H1 (cell line): ENCODE results near the gene VAV2. TPM values are rescaled to one million over a fixed set of nuclear protein-coding genes. Genes with fewer than 3 reads are reported as not detected.

Experiments
- CTCF ChIA-PET: fragments of 300-600 bp; sonication (Branson Sonifier 250); formaldehyde crosslinking; loops from one replicate; lab custom pipeline; 2021; ENCODE audit not compliant: partially characterized antibody; lab: Charles Lee
- POLR2A ChIA-PET: fragments of 300-600 bp; sonication (Branson Sonifier 250); formaldehyde crosslinking; loops from one replicate; lab custom pipeline; 2021; ENCODE audit warnings: inconsistent platforms; ENCODE audit not compliant: partially characterized antibody; lab: Charles Lee
- DNase-seq, 2 experiments: peaks; one replicate each; pipeline versions ENCODE4 v3.0.0 to v3.0.0-alpha.2; 2010 to 2022; ENCODE audit warnings: low spot score in 2 of 2, low read depth in 1 of 2, mixed read lengths in 1 of 2
- FAIRE-seq: peaks from 2 replicates; lab custom pipeline; 2011; peaks lifted over from hg19 to GRCh38; lab: Jason Lieb, UNC
- H2AFZ ChIP-seq: 2 replicates; pipeline ENCODE4 v1.8.1; 2012; ENCODE audit warnings: low read length, inconsistent platforms
- H2AK5ac ChIP-seq: 2 replicates; pipeline ENCODE4 v1.6.1; 2013; ENCODE audit warnings: low read depth, low read length
- H2BK120ac ChIP-seq: replicated peaks from 2 replicates; pipeline ENCODE3; 2013; ENCODE audit warnings: low read depth, low read length, inconsistent platforms
- H2BK12ac ChIP-seq: 2 replicates; pipeline ENCODE4 v1.6.1; 2013; ENCODE audit warnings: low read depth, low read length
- H2BK15ac ChIP-seq: 2 replicates; pipeline ENCODE4 v1.6.1; 2013; ENCODE audit warnings: low read length
- H2BK20ac ChIP-seq: 2 replicates; pipeline ENCODE4 v1.6.1; 2013; ENCODE audit warnings: low read length
- H2BK5ac ChIP-seq: 2 replicates; pipeline ENCODE4 v1.6.1; 2013; ENCODE audit warnings: low read depth, low read length
- H3K14ac ChIP-seq: 2 replicates; pipeline ENCODE4 v1.6.1; 2013; ENCODE audit warnings: inconsistent platforms; ENCODE audit not compliant: insufficient read length
- H3K18ac ChIP-seq: 2 replicates; pipeline ENCODE4 v1.6.1; 2013; ENCODE audit warnings: low read length; ENCODE audit errors: extremely low read depth
- H3K23ac ChIP-seq: 2 replicates; pipeline ENCODE4 v1.6.1; 2013; ENCODE audit warnings: inconsistent platforms; ENCODE audit not compliant: insufficient read length
- H3K23me2 ChIP-seq: 2 replicates; pipeline ENCODE4 v1.6.1; 2013; ENCODE audit warnings: low read depth, low read length
- H3K27ac ChIP-seq: 2 replicates; pipeline ENCODE4 v1.6.1; 2011; ENCODE audit warnings: low read depth, low read length, inconsistent platforms
- H3K27me3 ChIP-seq, 4 experiments: replicated peaks in 1 of 4; 1 replicate in 1 of 4; 2 replicates in 3 of 4; pipeline versions ENCODE4 v1.6.1 to v1.8.1; 2011 to 2013; ENCODE audit warnings: low read length in 3 of 4, mild to moderate bottlenecking in 3 of 4, inconsistent platforms in 2 of 4, mixed read lengths in 2 of 4, moderate library complexity in 1 of 4; ENCODE audit not compliant: control insufficient read depth in 3 of 4, insufficient read depth in 3 of 4; ENCODE audit errors: extremely low read depth in 1 of 4
- H3K36me3 ChIP-seq, 4 experiments: 2 replicates each; pipeline versions ENCODE4 v1.6.1 to v1.8.1; 2011 to 2013; ENCODE audit warnings: mild to moderate bottlenecking in 4 of 4, low read length in 3 of 4, moderate library complexity in 2 of 4, control low read depth in 1 of 4, inconsistent platforms in 1 of 4; ENCODE audit not compliant: insufficient read depth in 4 of 4, control insufficient read depth in 2 of 4
- H3K4ac ChIP-seq: replicated peaks from 2 replicates; pipeline ENCODE3; 2013; ENCODE audit warnings: low read length, low read depth, mixed read lengths, inconsistent platforms; ENCODE audit not compliant: insufficient read length
- H3K4me1 ChIP-seq, 4 experiments: replicated peaks in 1 of 4; 1 replicate in 1 of 4; 2 replicates in 3 of 4; pipeline versions ENCODE4 v1.6.1 to v1.8.1; 2011 to 2013; ENCODE audit warnings: low read length in 3 of 4, inconsistent platforms in 2 of 4, mixed read lengths in 1 of 4; ENCODE audit not compliant: insufficient read depth in 4 of 4, control insufficient read depth in 3 of 4
- H3K4me2 ChIP-seq, 2 experiments: 2 replicates each; pipeline versions ENCODE4 v1.6.1 to v1.8.1; 2011 to 2013; ENCODE audit warnings: low read depth in 2 of 2, low read length in 2 of 2, control low read depth in 1 of 2, inconsistent platforms in 1 of 2, mild to moderate bottlenecking in 1 of 2; ENCODE audit not compliant: insufficient read depth in 1 of 2
- H3K4me3 ChIP-seq, 4 experiments: fragments of 200-600, 300-600 bp in 1 of 4; sonication (generic), shearing (Covaris generic), sonication (Bioruptor Twin) in 1 of 4; 2 replicates each; pipeline versions ENCODE4 v1.5.1 to v1.8.1; 2011 to 2016; ENCODE audit warnings: low read length in 4 of 4, low read depth in 3 of 4, control low read depth in 2 of 4, inconsistent platforms in 2 of 4, mild to moderate bottlenecking in 2 of 4, mixed read lengths in 1 of 4, moderate library complexity in 1 of 4; ENCODE audit not compliant: insufficient read depth in 2 of 4; ENCODE audit errors: extremely low read depth in 1 of 4
- H3K56ac ChIP-seq: replicated peaks from 2 replicates; pipeline ENCODE3; 2013; ENCODE audit warnings: low read depth, mild to moderate bottlenecking, mixed read lengths, low read length, inconsistent platforms; ENCODE audit not compliant: insufficient read length
- H3K79me1 ChIP-seq: 2 replicates; pipeline ENCODE4 v1.6.1; 2013; ENCODE audit warnings: low read depth, low read length, control low read depth
- H3K79me2 ChIP-seq, 2 experiments: 2 replicates each; pipeline versions ENCODE4 v1.6.1 to v1.8.1; 2012 to 2013; ENCODE audit warnings: low read length in 2 of 2, mild to moderate bottlenecking in 2 of 2, inconsistent platforms in 1 of 2; ENCODE audit not compliant: insufficient read depth in 2 of 2, control insufficient read depth in 1 of 2
- H3K9ac ChIP-seq, 4 experiments: replicated peaks in 1 of 4; 1 replicate in 1 of 4; 2 replicates in 3 of 4; pipeline versions ENCODE4 v1.6.1 to v1.8.1; 2011 to 2013; ENCODE audit warnings: low read depth in 3 of 4, low read length in 3 of 4, control low read depth in 2 of 4, mild to moderate bottlenecking in 2 of 4, moderate library complexity in 2 of 4, inconsistent platforms in 1 of 4; ENCODE audit errors: extremely low read depth in 1 of 4
- H3K9me3 ChIP-seq, 2 experiments: 2 replicates each; pipeline versions ENCODE4 v1.6.1 to v1.8.1; 2012 to 2013; ENCODE audit warnings: mild to moderate bottlenecking in 2 of 2, moderate library complexity in 2 of 2, control low read depth in 1 of 2, inconsistent platforms in 1 of 2, low read depth in 1 of 2, low read length in 1 of 2, mixed read lengths in 1 of 2; ENCODE audit not compliant: insufficient read depth in 2 of 2
- H4K20me1 ChIP-seq, 2 experiments: replicated peaks in 1 of 2; 2 replicates each; pipeline versions ENCODE3 to v1.8.1; 2011 to 2013; ENCODE audit warnings: inconsistent platforms in 2 of 2, low read length in 2 of 2, mild to moderate bottlenecking in 1 of 2; ENCODE audit not compliant: insufficient read depth in 2 of 2, control insufficient read depth in 1 of 2
- H4K5ac ChIP-seq: 2 replicates; pipeline ENCODE4 v1.6.1; 2013; ENCODE audit warnings: low read length, low read depth, mixed read lengths, inconsistent platforms; ENCODE audit not compliant: insufficient read length
- H4K8ac ChIP-seq: 2 replicates; pipeline ENCODE4 v1.8.0; 2013; ENCODE audit warnings: mild to moderate bottlenecking, moderate library complexity, low read length, inconsistent platforms; ENCODE audit not compliant: insufficient read depth; ENCODE audit errors: extremely low read depth
- H4K91ac ChIP-seq: replicated peaks from 2 replicates; pipeline ENCODE3; 2013; ENCODE audit warnings: low read length, mixed read lengths, inconsistent platforms; ENCODE audit not compliant: insufficient read length
- CBX5 ChIP-seq: fragments of 300-800, 300-1000 bp; sonication (generic); IDR thresholded peaks from 2 replicates; pipeline ENCODE4 v1.7.1; 2016; ENCODE audit warnings: antibody characterized with exemption, low read length, low read depth
- CBX8 ChIP-seq: fragments of 300-800, 300-1000 bp; sonication (generic); IDR thresholded peaks from 2 replicates; pipeline ENCODE4 v1.7.1; 2016; ENCODE audit warnings: low read depth, low read length, borderline replicate concordance
- CEBPB ChIP-seq: IDR thresholded peaks from 2 replicates; pipeline ENCODE4 v1.6.1; 2012; ENCODE audit warnings: low read depth, low read length
- CHD2 ChIP-seq: IDR thresholded peaks from 2 replicates; pipeline ENCODE4 v1.6.1; 2012; ENCODE audit warnings: low read length, improper control_type of control experiment
- EP300 ChIP-seq, 2 experiments: IDR thresholded peaks; 1 replicate in 1 of 2; 2 replicates in 1 of 2; pipeline ENCODE4 v1.6.1; 2011 to 2012; ENCODE audit warnings: low read depth in 2 of 2, low read length in 2 of 2, mild to moderate bottlenecking in 2 of 2, borderline replicate concordance in 1 of 2, inconsistent platforms in 1 of 2, moderate library complexity in 1 of 2
- FOSL1 ChIP-seq: IDR thresholded peaks from 2 replicates; pipeline ENCODE4 v1.6.1; 2011; ENCODE audit warnings: mild to moderate bottlenecking, low read depth, low read length, moderate library complexity; ENCODE audit not compliant: insufficient read depth
- KDM5A ChIP-seq: fragments of 200-600 bp; IDR thresholded peaks from 2 replicates; pipeline ENCODE4 v1.7.1; 2012; ENCODE audit warnings: mild to moderate bottlenecking, low read length, inconsistent platforms, mixed read lengths
- POLR2A ChIP-seq, 2 experiments: IDR thresholded peaks; 1 replicate in 1 of 2; 2 replicates in 1 of 2; pipeline ENCODE4 v1.6.1; 2011; ENCODE audit warnings: low read depth in 2 of 2, low read length in 2 of 2, mild to moderate bottlenecking in 2 of 2; ENCODE audit errors: control extremely low read depth in 1 of 2
- RAD21 ChIP-seq, 2 experiments: IDR thresholded peaks in 1 of 2; conservative IDR thresholded peaks in 1 of 2; 2 replicates each; pipeline ENCODE4 v1.6.1; 2011; ENCODE audit warnings: low read depth in 2 of 2, low read length in 2 of 2, improper control_type of control experiment in 1 of 2, inconsistent platforms in 1 of 2, mild to moderate bottlenecking in 1 of 2, moderate library complexity in 1 of 2
- RXRA ChIP-seq: IDR thresholded peaks from 2 replicates; pipeline ENCODE4 v1.6.1; 2011; ENCODE audit warnings: low read depth, mild to moderate bottlenecking, low read length, moderate library complexity; ENCODE audit not compliant: insufficient read depth
- SRF ChIP-seq: IDR thresholded peaks from 2 replicates; pipeline ENCODE4 v1.6.1; 2011; ENCODE audit warnings: mild to moderate bottlenecking, low read depth, low read length, moderate library complexity
- TBP ChIP-seq: IDR thresholded peaks from 2 replicates; pipeline ENCODE4 v1.6.1; 2011; ENCODE audit warnings: low read depth, low read length, improper control_type of control experiment
- TCF12 ChIP-seq: IDR thresholded peaks from 2 replicates; pipeline ENCODE4 v1.6.1; 2011; ENCODE audit warnings: low read depth, mild to moderate bottlenecking, low read length
- TEAD4 ChIP-seq: IDR thresholded peaks from 2 replicates; pipeline ENCODE4 v1.6.1; 2012; ENCODE audit warnings: low read depth, low read length, inconsistent platforms, mixed read lengths
- ZNF274 ChIP-seq: IDR thresholded peaks from 2 replicates; pipeline ENCODE4 v1.7.0; 2012; ENCODE audit warnings: low read length, borderline replicate concordance; ENCODE audit errors: extremely low read depth
- WGBS, 2 experiments: shearing (Covaris generic) in 1 of 2; methylation state at CpG; one replicate each; pipeline versions ENCODE4 v1.1.6 to v1.1.7; 2013 to 2015; ENCODE audit warnings: low lambda C conversion rate in 2 of 2, mixed read lengths in 2 of 2, inconsistent platforms in 1 of 2, low coverage in 1 of 2, missing lambda C conversion rate in 1 of 2; ENCODE audit not compliant: insufficient replicate concordance in 2 of 2, insufficient coverage in 1 of 2, insufficient read length in 1 of 2; ENCODE audit errors: extremely low coverage in 1 of 2, missing lambda C conversion rate in 1 of 2; 5-methylcytosine and 5-hydroxymethylcytosine counted together
- polyA plus RNA-seq, 7 experiments: library from polyadenylated mRNA; depleted of rRNA in 3 of 7; stranded (reverse) in 5 of 7; unstranded in 2 of 7; fragments of >200 nt in 5 of 7; fragments of 200-250 nt in 2 of 7; gene quantifications; 1 replicate in 5 of 7; 2 replicates in 1 of 7; 4 replicates in 1 of 7; pipeline versions ENCODE4 v1.2.1 to v1.2.3, GENCODE V29; 2011 to 2013; ENCODE audit warnings: missing spikeins in 2 of 7, mixed read lengths in 2 of 7
- total RNA-seq: library from RNA; stranded (reverse); fragmentation: NEBNext Ultra II Directional; extraction: Animal tissue kit (Norgen Biotek cat#: 25700); gene quantifications from 2 replicates; pipeline ENCODE4 v1.2.1, GENCODE V29; 2021

VAV2 gene
- total and polyA plus RNA-seq, 2 of the 8 experiments (the other 6 are each of a cell fraction or from before 2014, with no cell fraction given), result 13.6 to 37.6 TPM

DNA sequence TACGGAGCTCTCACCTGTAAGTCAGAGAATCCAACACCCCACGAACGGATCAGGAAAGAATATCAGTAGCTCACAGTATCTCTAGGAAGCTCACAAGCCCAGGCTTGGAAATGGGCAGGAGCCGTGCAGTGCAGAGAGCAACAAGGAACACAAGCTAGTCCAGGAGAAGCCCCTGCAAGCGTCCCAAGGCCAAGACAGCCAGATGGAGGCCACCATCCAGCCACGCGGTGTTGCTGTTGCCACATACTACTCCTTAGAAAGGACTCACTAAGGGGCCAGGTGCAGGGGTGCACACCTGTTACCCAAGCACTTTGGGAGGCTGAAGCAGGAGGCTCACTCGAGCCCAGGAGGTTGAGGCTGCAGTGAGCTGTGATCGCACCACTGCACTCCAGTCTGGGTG is 15.4 kb upstream of the VAV2 start:
- FAIRE-seq (no peak), DNase-seq (no peak)
- peaks cover 16 to 20% of the 10 kb centered on the region in 2 experiments for H3K9me3 ChIP-seq
- no peak overlapping the region for H3K4ac ChIP-seq
- H2AK5ac ChIP-seq, result no peak overlapping the region
- no peak overlapping the region for H3K56ac ChIP-seq
- H3K4me1 ChIP-seq, result no peaks in the 10 kb centered on the region
- ChIA-PET CTCF (interaction anchor here (1.0 to 5.6 kb wide), 4 partner anchors 11 to 418 kb away, joined by 3 to 36 read pairs (median 4); no protein-coding TSS in a partner anchor), POLR2A (interaction anchor here (0.5 kb wide), 1 partner anchor 258 kb away, joined by 3 read pairs; no protein-coding TSS in a partner anchor)
- no peak overlapping the region for H2BK20ac ChIP-seq
- H3K23ac ChIP-seq, result no peak overlapping the region
- no peak overlapping the region for H3K14ac ChIP-seq
- H2BK5ac ChIP-seq, result no peak overlapping the region
- no peak overlapping the region for H2BK120ac ChIP-seq
- no peak overlapping the region for H3K27ac ChIP-seq
- H4K91ac ChIP-seq, result no peak overlapping the region
- H3K18ac ChIP-seq, result no peak overlapping the region
- H3K9ac ChIP-seq, result no peak overlapping the region
- no peak overlapping the region for H3K4me2 ChIP-seq
- H3K4me3 ChIP-seq, result no peak overlapping the region
- H2AFZ ChIP-seq, result no peak overlapping the region
- no peaks in the 10 kb centered on the region for H3K79me1 ChIP-seq
- H3K27me3 ChIP-seq, result peaks cover 0 to 2% (median 0%) of the 10 kb centered on the region in 4 experiments; a peak in 1 of 7 replicates
- WGBS, 2 experiments, result 91% methylated on average over 9 of the region's 9 CpGs; no CpG with 5 or more reads in 1 of the 2 experiments
- no peak overlapping the region for H4K8ac ChIP-seq
- H3K23me2 ChIP-seq, result peaks cover 5% of the 10 kb centered on the region; the same call in 1 of the 2 replicates
- H4K20me1 ChIP-seq, result no peaks in the 10 kb centered on the region
- no peaks in the 10 kb centered on the region for H3K79me2 ChIP-seq
- H4K5ac ChIP-seq, result no peak overlapping the region
- no peak overlapping the region for H2BK15ac ChIP-seq
- H3K36me3 ChIP-seq, result no peaks in the 10 kb centered on the region
- H2BK12ac ChIP-seq, result no peak overlapping the region
- no peak for TF ChIP-seq SRF
- TF ChIP-seq FOSL1, result no peak
- no peak for TF ChIP-seq EP300 (IDR thresholded peaks at IDR 0.05; ENCODE audit: borderline replicate concordance in 1 of 2, low read depth in 2 of 2, low read length in 2 of 2)
- no peak for TF ChIP-seq CBX5
- no peak for TF ChIP-seq CBX8
- no peak for TF ChIP-seq TBP
- no peak for TF ChIP-seq ZNF274
- no peak for TF ChIP-seq KDM5A
- TF ChIP-seq TEAD4, result no peak
- no peak for TF ChIP-seq POLR2A (IDR thresholded peaks at IDR 0.05; ENCODE audit: control extremely low read depth in 1 of 2, low read depth in 2 of 2, low read length in 2 of 2)
- no peak for TF ChIP-seq TCF12
- no peak for TF ChIP-seq RAD21 (IDR thresholded peaks at IDR 0.05 in 1 of 2, conservative IDR thresholded peaks at IDR 0.05 in 1 of 2; ENCODE audit: low read depth in 2 of 2, low read length in 2 of 2)
- no peak for TF ChIP-seq RXRA
- no peak for TF ChIP-seq CHD2
- TF ChIP-seq CEBPB, result no peak
